Umbilical cord (tissue), 2 donors: ENCODE measurements around the gene PACSIN2. TPM values are rescaled to one million over a fixed set of nuclear protein-coding genes. Genes with fewer than 3 reads are reported as not detected.
"Not testable (repeated sequence)": the region's sequence is repeated elsewhere in the genome, so short reads cannot be mapped to it uniquely, and the experiment has no call there.

Experiments used
- DNase-seq: peaks from one replicate; pipeline ENCODE4 v3.0.0-alpha.2; 2015; ENCODE audit warnings: low spot score
- total RNA-seq: library from RNA; depleted of rRNA; stranded (reverse); fragments of >200 nt; gene quantifications from one replicate; pipeline ENCODE4 v1.2.3, GENCODE V29; 2014; ENCODE audit warnings: low replicate concordance; ENCODE audit not compliant: insufficient read depth

PACSIN2 gene
- total RNA-seq, result 77.8 TPM

- peak; percentile 99 for DNase-seq
Observed at GRCh38 chr22:43014869-43015676, at the start of gene PACSIN2. Gene PACSIN2 (minus strand): TSS chr22:43015149. CDS start chr22:42912080, 103,069 bp downstream.

DNA sequence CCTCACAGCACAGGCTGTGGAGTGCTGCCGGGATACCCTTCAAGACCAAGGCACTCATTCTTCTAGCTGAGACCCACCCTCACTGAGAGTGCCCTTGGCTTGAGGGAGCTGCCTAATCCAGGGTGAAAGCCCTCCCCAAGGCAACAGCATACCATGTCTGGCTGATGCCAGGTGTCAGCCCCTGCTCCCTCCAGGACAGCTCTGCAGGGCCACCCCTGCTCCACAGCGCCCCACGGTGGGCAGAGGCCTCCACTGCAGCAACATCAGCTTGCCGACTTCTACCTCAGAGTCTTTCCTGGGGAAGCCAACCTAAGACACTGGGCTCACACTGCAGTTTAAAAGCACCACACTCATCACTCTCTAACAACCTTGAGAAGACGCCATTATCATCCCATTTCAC is 45.2 kb upstream of the PACSIN2 start:
- DNase-seq, result no peak

DNA sequence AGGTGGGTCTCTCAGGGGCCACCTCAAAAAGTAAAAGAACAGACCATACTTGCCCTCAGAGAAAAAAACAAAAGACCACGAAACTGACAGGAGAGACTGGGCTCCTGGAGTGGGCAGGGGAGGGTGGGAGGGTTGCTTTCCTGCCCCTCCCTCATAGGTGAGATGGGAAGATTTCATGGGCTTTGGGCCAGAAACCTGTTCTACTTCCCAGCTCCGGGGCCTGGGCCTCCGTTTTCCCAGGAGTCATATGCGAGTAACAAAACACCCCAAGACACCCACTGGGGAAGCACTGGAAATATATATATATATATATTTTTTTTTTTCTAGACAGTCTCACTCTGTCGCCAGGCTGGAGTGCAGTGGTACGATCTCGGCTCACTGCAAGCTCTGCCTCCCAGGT is 42.7 kb upstream of the PACSIN2 start:
- no peak for DNase-seq

DNA sequence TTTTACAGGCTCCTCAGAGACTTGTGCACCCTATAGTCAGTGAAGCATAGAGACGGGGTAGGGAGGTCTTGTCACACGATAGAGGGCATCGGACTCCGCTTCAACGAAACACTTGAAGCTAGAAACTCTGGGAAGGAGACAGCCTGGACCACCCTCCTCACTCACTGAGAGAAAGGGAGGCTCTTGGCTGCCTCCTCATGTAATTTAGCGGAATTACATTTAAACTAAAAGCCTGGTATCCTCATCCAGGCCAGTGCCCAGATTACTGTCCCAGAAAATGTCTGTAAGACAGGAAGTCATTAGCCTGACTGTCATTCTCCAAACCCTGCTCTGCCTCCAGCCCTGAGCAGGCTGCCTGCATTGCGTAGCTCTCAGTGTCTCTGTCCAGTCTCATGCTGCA is 38.2 kb upstream of the PACSIN2 start:
- DNase-seq, result no peak

DNA sequence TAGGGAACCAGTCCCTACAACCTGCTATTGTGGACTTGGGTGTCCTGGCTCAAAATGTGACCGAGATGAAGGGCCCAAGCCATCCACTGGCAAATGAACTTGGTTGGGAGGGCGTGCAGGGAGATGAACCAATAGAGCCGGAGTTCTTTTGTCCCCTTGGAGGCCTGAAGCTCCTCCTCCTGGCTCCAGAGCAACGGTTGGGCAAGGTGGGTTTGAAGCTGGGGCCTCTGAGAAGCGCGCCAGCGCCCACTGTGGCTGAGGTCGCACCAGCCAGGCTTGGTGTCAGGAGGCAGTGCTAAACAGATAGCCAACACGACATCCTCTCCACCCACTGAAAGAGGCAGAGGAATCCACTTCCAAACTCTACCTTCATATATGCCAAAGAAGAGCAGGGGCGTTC is 36.0 kb upstream of the PACSIN2 start:
- DNase-seq, result no peak

GRCh38 chr22:43047605-43048004 is 32.7 kb upstream of the PACSIN2 start:
- no peak for DNase-seq

DNA sequence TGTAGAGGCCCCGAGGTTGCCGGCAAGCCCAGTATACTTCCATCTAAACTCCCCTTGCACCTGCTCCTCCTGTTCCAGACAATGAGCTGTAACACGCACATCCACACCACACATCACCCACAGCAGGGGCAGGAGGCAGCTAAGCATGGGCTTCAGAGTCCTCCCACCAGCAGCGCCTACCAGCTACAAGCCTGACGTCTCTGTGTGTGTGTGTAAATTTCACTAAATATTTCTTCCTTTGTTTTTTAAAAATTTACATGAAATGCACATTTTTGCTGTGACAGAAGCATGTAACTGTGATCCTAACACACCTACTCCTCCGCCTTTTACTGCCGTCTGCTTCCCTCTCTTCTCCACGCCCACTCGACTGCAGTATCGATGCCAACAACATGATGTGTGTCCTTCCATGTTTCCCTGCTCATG is 29.4 kb upstream of the PACSIN2 start:
- DNase-seq, result no peak

GRCh38 chr22:43042101-43042780 is 27.3 kb upstream of the PACSIN2 start:
- no peak for DNase-seq

DNA sequence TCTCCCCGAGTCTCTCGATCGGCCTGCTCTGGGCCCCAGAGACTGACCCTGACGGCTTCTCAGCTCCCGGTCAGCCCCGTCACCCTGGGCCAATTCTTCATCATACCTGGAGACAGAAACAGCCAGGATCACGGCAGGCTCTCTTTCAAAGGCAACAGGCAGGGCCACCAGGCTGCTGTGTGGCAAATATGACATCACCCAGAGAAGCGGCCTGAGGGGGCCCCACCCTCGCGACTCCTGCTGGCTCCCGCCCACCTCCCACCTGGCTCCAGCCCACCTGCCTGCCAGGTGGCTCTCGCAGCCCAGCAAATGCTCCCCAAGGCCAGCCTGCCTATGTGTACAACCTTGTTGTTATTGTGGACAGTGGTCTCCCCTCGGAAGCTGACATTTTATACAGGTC is 24.9 kb upstream of the PACSIN2 start:
- no peak for DNase-seq

DNA sequence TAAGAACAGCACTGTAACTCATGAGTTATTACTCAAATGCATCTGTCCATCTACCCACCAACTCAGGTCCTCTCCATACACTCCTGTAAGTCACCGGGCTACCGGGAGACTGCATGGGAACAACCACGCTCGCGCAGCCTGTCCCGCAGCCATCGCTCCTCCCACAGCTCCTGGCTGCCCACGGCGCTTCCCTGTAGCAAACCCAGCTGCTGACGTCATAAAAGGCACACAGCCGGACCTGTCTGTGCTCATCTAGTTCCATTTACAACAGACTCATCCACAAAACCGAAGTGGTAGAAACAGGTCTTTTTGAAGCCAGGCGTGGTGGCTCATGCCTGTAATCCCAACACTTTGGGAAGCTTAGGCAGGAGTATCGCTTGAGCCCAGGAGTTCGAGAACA is 23.4 kb upstream of the PACSIN2 start:
- no peak for DNase-seq

DNA sequence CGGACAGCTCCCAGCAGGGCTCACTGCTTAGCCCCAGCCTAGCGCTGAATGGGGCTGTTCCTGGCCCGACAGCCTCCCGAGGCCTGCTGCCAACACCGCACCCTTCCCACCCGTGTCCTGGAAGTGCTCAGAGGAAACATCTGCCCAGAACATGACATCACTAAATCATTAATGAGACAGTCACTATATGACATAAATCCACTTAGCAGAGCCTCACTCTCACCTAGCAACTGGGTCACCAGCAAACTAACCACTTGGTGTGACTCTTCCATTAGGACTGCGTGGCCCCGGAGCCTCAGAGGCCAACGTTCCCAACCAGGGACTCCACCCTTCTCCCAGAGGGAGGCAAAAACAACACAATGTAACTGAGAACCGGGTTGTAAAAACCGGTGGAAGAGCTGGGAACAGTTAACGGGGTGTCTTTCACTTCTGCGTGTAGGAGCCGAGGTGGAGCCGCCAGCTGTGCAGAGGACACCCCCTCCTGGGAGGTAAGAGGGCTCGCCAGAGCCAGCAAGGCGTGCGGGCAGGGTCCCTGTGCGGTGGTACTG is 21.4 kb upstream of the PACSIN2 start:
- peak; percentile 45 for DNase-seq

DNA sequence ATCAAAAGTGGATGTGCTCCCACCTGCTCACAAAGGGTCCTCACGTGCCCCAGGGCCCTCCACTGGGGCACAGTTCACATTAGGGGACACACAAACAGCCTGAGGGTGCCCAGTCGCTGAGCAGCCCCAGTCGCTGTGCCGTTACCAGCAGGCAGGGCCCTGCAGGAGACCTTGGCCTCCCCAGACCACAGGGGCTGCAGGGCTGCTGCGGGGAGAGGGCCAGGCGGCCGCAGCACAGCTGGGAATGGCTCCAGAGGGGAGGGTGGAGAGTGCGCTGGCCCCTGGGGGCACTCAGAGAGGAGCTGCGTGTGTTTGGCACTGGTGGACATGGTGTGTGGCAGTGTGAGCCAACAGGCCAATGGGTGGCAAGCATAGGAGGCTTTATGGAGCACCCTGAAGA is 20.3 kb upstream of the PACSIN2 start:
- DNase-seq, result no peak

GRCh38 chr22:43031617-43032016 is 16.7 kb upstream of the PACSIN2 start:
- peak; percentile 49 for DNase-seq

GRCh38 chr22:43018615-43019014 is 3.7 kb upstream of the PACSIN2 start:
- DNase-seq, result no peak

- no peak for DNase-seq
Observed at GRCh38 chr22:43017525-43018460, 2.8 kb upstream of the PACSIN2 start.

DNA sequence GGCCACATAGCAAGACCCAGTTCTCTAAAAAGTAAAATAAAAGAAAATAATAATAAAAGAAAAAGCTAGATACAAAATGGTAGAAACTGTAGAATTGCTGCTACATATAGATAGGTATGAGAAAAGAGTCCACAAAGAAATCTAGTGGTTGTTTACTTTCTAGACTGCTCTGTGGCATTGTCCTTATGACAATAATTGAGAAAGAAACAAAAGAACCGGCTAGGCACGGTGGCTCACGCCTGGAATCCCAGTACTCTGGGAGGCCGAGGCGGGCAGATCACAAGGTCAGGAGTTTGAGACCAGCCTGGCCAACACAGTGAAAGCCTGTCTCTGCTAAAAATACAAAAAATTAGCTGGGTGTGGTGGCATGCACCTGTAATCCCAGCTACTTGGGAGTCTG is 1.2 kb upstream of the PACSIN2 start:
- not testable (repeated sequence) for DNase-seq

DNA sequence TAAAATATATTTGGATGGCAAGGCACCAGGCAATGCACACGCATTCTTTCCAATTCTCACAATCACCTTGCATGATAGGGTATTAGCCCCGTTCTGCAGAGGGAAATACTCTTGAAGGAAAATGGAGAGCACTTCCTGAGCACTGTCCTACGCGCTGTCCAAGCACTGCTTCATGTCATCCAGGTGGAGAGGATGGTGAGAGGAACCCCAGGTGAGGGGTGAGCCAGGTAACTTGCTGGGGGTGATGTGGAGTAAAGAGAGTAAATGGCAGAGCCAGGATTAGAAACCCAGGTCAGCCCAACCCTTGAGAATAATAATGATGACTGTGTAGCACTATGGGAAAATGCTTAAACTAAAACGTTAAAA is 711 bp upstream of the PACSIN2 start:
- no peak for DNase-seq

DNA sequence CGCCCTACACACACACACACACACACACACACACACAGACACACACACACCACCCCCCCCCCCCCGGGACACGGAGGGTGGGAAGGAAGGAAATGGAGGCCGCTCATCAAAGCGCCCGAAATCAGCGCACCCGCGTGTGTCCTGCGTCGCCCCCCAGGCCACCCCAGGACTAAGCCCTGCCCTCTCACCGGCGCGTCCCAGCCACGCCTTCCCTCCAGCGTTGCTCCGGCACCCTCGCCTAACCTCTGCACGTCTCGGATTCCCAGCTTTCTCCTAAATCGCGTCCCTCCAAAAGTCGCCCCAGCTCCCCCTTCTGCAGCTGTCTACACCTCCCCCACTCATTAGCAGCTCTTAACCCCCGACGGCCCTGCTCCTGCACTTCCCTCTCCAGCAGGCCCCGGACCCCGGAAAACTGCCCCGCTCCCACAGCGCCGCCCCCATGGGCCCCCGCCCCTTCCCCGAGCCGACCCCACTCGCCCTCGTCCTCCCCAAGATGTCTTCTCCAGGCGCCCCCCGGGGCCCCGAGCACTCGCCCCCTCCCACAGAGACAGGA is 557 bp downstream of the PACSIN2 start:
- no peak for DNase-seq

DNA sequence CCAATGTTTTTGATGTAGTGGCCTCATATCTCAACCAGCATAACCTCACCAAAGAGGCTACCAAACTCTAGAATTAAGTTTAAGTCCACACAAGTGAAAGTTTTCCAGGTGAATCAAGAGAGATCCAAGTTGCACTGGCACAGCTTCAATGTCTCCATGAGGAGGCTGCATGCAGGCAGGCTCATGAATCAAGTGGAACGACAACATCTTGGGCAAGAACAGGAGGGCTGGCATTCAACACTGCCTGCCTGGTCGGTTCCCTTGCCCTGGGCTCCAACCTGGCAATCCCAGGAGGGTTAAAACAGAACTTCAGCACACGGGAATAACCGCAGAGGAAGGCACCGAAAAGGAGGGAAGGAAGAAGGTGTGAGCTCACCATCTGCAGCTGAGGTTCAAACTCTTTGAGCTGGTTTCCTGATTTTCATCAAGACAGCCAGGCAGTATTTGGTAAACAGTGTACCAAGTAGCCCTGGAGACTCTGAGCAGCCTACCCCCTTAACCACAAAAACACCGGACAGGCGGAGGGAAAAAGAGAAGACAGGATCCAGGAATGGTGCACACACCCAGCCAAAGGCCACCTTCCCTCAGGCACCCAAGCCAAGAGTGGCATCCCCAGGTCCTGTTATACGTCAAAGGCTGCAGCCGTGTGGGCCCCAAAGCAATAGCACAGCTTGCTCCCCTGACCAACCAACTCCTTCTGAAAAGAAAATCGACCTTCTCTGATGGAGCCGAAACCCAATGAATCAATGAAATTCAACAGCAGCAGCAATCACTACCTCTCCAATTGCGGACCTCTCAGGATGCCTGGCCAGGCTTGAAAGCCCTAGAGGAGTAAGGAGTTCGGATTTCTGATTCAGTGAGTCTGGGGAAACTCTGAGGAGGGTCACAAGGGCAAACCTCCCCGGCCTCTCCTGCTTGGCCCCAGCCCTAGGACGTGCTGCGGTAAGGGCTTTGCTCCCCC is 1.3 kb downstream of the PACSIN2 start:
- DNase-seq, result no peak

DNA sequence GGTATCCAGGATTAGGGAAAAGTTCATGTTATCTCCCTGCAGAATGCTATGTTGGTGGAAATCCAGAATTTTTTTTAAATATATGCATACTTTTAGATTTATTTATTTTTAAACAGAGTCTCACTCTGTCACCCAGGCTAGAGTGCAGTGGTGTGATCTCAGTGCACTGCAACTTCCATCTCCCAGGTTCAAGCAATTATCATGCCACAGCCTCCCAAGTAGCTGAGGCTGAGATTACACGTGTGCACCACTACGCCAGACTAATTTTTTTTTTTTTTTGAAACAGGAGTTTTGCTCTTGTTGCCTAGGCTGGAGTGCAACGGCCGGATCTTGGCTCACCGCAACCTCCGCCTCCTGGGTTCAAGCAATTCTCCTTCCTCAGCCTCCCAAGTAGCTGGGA is 2.6 kb downstream of the PACSIN2 start:
- no peak for DNase-seq
